ENCODE measurements around the gene ETV6.

GRCh38 chr12:11787933-11788849 is 138.7 kb downstream of the ETV6 start:
- no peak for TF ChIP-seq POLR2A (IDR thresholded peaks at IDR 0.05)
- TF ChIP-seq CTCF (IDR thresholded peaks at IDR 0.05), result no peak
